SK-N-SH (cell line): ENCODE results near the gene RAB8B. TPM values are rescaled to one million over a fixed set of nuclear protein-coding genes. Genes with fewer than 3 reads are reported as not detected.

Source experiments
- CTCF ChIA-PET: fragments of 300-600, 350-600 bp; formaldehyde crosslinking; extraction: SDS; loops from one replicate; lab custom pipeline; 2021; lab: Yijun Ruan, JAX
- POLR2A ChIA-PET: fragments of 350-600 bp; sonication (Branson Sonifier 250); formaldehyde crosslinking; extraction: SDS; loops from one replicate; lab custom pipeline; 2020; ENCODE audit warnings: antibody characterized with exemption, inconsistent platforms; lab: Yijun Ruan, JAX
- DNase-seq: peaks from one replicate; pipeline ENCODE4 v3.0.0; 2012
- H2AFZ ChIP-seq: fragments of 200-600 bp; sonication (generic); 2 replicates; pipeline ENCODE4 v1.8.1; 2016; ENCODE audit warnings: antibody characterized with exemption, mild to moderate bottlenecking, low read depth
- H3F3A ChIP-seq: fragments of 200-600 bp; sonication (generic); replicated peaks from 2 replicates; pipeline ENCODE3; 2016; ENCODE audit warnings: antibody characterized with exemption, mild to moderate bottlenecking; ENCODE audit not compliant: insufficient read depth
- H3K27ac ChIP-seq, 2 experiments: fragments of 200-500 bp in 1 of 2; fragments of 200-600 bp in 1 of 2; sonication (Bioruptor generic) in 1 of 2; sonication (generic), shearing (Covaris generic) in 1 of 2; 2 replicates each; pipeline versions ENCODE4 v1.5.1 to v1.6.1; 2014 to 2016; ENCODE audit warnings: low read depth in 2 of 2, inconsistent platforms in 1 of 2, low read length in 1 of 2, mild to moderate bottlenecking in 1 of 2, mixed read lengths in 1 of 2
- H3K27me3 ChIP-seq: fragments of 200-600 bp; sonication (generic), shearing (Covaris generic); 2 replicates; pipeline ENCODE4 v1.6.1; 2016; ENCODE audit warnings: mixed run types; ENCODE audit not compliant: insufficient read depth
- H3K36me3 ChIP-seq, 2 experiments: fragments of 200-500 bp in 1 of 2; fragments of 200-600 bp in 1 of 2; sonication (Bioruptor generic) in 1 of 2; sonication (generic) in 1 of 2; replicated peaks in 1 of 2; 2 replicates each; pipeline versions ENCODE3 to v1.5.1; 2014 to 2016; ENCODE audit warnings: low read length in 1 of 2, mild to moderate bottlenecking in 1 of 2; ENCODE audit not compliant: insufficient read depth in 2 of 2, control insufficient read depth in 1 of 2
- H3K4me1 ChIP-seq, 2 experiments: fragments of 200-500 bp in 1 of 2; fragments of 200-600 bp in 1 of 2; sonication (Bioruptor generic) in 1 of 2; sonication (generic), shearing (Covaris generic) in 1 of 2; 2 replicates each; pipeline versions ENCODE4 v1.5.1 to v1.6.1; 2014 to 2016; ENCODE audit warnings: low read depth in 1 of 2, low read length in 1 of 2, mixed run types in 1 of 2; ENCODE audit not compliant: insufficient read depth in 2 of 2, control insufficient read depth in 1 of 2
- H3K4me2 ChIP-seq: fragments of 200-600 bp; sonication (generic), shearing (Covaris generic); 2 replicates; pipeline ENCODE4 v1.6.1; 2017; ENCODE audit warnings: mixed run types
- H3K4me3 ChIP-seq, 2 experiments: fragments of 200-500 bp in 1 of 2; fragments of 200-600 bp in 1 of 2; sonication (Bioruptor generic) in 1 of 2; sonication (generic), shearing (Covaris generic) in 1 of 2; 2 replicates each; pipeline versions ENCODE4 v1.5.1 to v1.8.1; 2014 to 2016; ENCODE audit warnings: low read depth in 2 of 2, inconsistent platforms in 1 of 2, low read length in 1 of 2, mild to moderate bottlenecking in 1 of 2, mixed read lengths in 1 of 2, moderate library complexity in 1 of 2
- H3K79me2 ChIP-seq: fragments of 200-600 bp; sonication (generic); 2 replicates; pipeline ENCODE4 v1.8.1; 2017; ENCODE audit warnings: mild to moderate bottlenecking; ENCODE audit not compliant: insufficient read depth
- H3K9ac ChIP-seq: fragments of 200-600 bp; sonication (generic); 2 replicates; pipeline ENCODE4 v1.6.1; 2017; ENCODE audit warnings: mixed run types
- H3K9me2 ChIP-seq: fragments of 200-600 bp; sonication (generic); 2 replicates; pipeline ENCODE4 v1.6.1; 2017; ENCODE audit warnings: mixed run types
- H3K9me3 ChIP-seq: fragments of 200-600 bp; sonication (generic); 2 replicates; pipeline ENCODE4 v1.6.1; 2017; ENCODE audit warnings: mixed run types, mild to moderate bottlenecking, moderate library complexity
- H4K20me1 ChIP-seq: fragments of 200-600 bp; sonication (generic); 2 replicates; pipeline ENCODE4 v1.6.1; 2017; ENCODE audit warnings: mild to moderate bottlenecking, mixed run types; ENCODE audit not compliant: insufficient read depth
- FOSL2 ChIP-seq: IDR thresholded peaks from 2 replicates; pipeline ENCODE4 v1.4.0; 2012; ENCODE audit warnings: low read depth, mild to moderate bottlenecking, moderate library complexity, borderline replicate concordance
- GABPA ChIP-seq: IDR thresholded peaks from 2 replicates; pipeline ENCODE4 v1.4.0; 2012; ENCODE audit warnings: low read depth, mild to moderate bottlenecking
- NRF1 ChIP-seq: IDR thresholded peaks from 2 replicates; pipeline ENCODE4 v1.6.1; 2012; ENCODE audit warnings: low read depth, mild to moderate bottlenecking, low read length
- RAD21 ChIP-seq: IDR thresholded peaks from 2 replicates; pipeline ENCODE4 v1.6.1; 2012; ENCODE audit warnings: mild to moderate bottlenecking, low read length
- RCOR1 ChIP-seq: fragments of 150-350 bp; IDR thresholded peaks from 2 replicates; pipeline ENCODE4 v1.6.1; 2017; ENCODE audit warnings: antibody characterized with exemption, low read length
- RFX5 ChIP-seq: IDR thresholded peaks from 2 replicates; pipeline ENCODE4 v1.6.1; 2012; ENCODE audit warnings: mild to moderate bottlenecking, improper control_type of control experiment, low read length
- TAF1 ChIP-seq: IDR thresholded peaks from 2 replicates; pipeline ENCODE4 v1.6.1; 2012; ENCODE audit warnings: low read depth, mild to moderate bottlenecking, low read length, moderate library complexity, borderline replicate concordance
- USF1 ChIP-seq: IDR thresholded peaks from 2 replicates; pipeline ENCODE4 v1.4.0; 2012; ENCODE audit warnings: low read depth, borderline replicate concordance
- ZBTB33 ChIP-seq: IDR thresholded peaks from 2 replicates; pipeline ENCODE4 v1.4.0; 2012; ENCODE audit warnings: low read depth, borderline replicate concordance
- WGBS: methylation state at CpG from one replicate; pipeline ENCODE4 v1.1.6; 2017; ENCODE audit warnings: low lambda C conversion rate; 5-methylcytosine and 5-hydroxymethylcytosine counted together
- polyA plus RNA-seq, 3 experiments: library from polyadenylated mRNA; depleted of rRNA; stranded (reverse); fragments of >200 nt; gene quantifications; 2 replicates each; pipeline ENCODE4 v1.2.3, GENCODE V29; 2012

Gene RAB8B
- polyA plus RNA-seq, 1 of the 3 experiments (the other 2 are of a cell fraction): 5.4 TPM

- no peak for TF ChIP-seq ZBTB33
- no peak for TF ChIP-seq USF1
- TF ChIP-seq FOSL2: no peak
These were observed 44.0 kb upstream of the RAB8B start (continued) for GRCh38 chr15:63145426-63145825.

- DNase-seq: no peak
- H3K36me3 ChIP-seq: peaks cover 3 to 68% of the 10 kb centered on the region in 2 experiments
- no peak overlapping the region for H3K4me2 ChIP-seq
- no peak overlapping the region for H3K27ac ChIP-seq
- WGBS: 94% methylated on average over 3 of the region's 3 CpGs
- H4K20me1 ChIP-seq: peaks cover 5% of the 10 kb centered on the region; the same call in 1 of the 2 replicates
- no peak overlapping the region for H3K4me3 ChIP-seq
- CTCF ChIA-PET: interaction anchor here (0.8 kb wide), 1 partner anchor 9 kb away, joined by 3 read pairs; no protein-coding TSS in a partner anchor
- peaks cover 23% of the 10 kb centered on the region; the same call in 1 of the 2 replicates for H3K79me2 ChIP-seq
- H3K27me3 ChIP-seq: no peaks in the 10 kb centered on the region
- no peak overlapping the region for H2AFZ ChIP-seq
- POLR2A ChIA-PET: interaction anchor here (1.4 to 1.7 kb wide), 2 partner anchors 11 to 12 kb away, joined by 3 to 6 read pairs; partner anchors contain the start of gene RPS27L
- H3K4me1 ChIP-seq: no peaks in the 10 kb centered on the region
- H3K9me3 ChIP-seq: no peaks in the 10 kb centered on the region
- TF ChIP-seq NRF1 (no peak), RAD21 (peak; percentile 27)
- H3K9ac ChIP-seq: no peak overlapping the region
- H3F3A ChIP-seq: peaks cover 44% of the 10 kb centered on the region
- H3K9me2 ChIP-seq: no peaks in the 10 kb centered on the region
These were observed 42.7 kb upstream of the RAB8B start for GRCh38 chr15:63146684-63147083.

DNA sequence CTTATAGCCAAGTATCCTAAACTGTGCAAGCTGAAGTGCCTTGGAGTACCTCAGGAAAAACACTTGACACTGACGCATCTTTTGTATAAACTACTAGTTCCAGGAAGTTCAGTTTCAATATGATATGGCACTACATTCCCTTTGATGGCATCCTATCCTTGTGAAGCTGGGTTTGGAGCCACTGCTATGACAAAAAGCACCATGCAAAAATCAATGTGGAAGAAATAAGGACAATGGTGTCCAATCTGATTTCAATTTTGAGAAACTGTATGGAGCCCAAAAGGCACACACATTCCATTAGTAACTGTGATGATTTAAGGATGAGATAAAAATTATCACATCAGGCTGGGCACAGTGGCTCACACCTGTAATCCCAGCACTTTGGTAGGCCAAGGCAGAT is 37.7 kb upstream of the RAB8B start:
- H3K36me3 ChIP-seq: peaks cover 26 to 77% of the 10 kb centered on the region in 2 experiments
- peaks cover 59% of the 10 kb centered on the region for H3F3A ChIP-seq
- no peak for DNase-seq
- peaks cover 70% of the 10 kb centered on the region for H3K79me2 ChIP-seq
- no peaks in the 10 kb centered on the region for H3K27me3 ChIP-seq
- no peak overlapping the region for H3K4me3 ChIP-seq
- no peak overlapping the region for H3K4me2 ChIP-seq
- CTCF ChIA-PET: no interaction called here
- no peak overlapping the region for H2AFZ ChIP-seq
- POLR2A ChIA-PET: no interaction called here
- peak overlapping the region in 1 of 2 experiments; percentile 66; a peak in 2 of 4 replicates for H3K27ac ChIP-seq
- H3K9ac ChIP-seq: no peak overlapping the region
- TF ChIP-seq GABPA: no peak
- no peak for TF ChIP-seq TAF1
- no peak for TF ChIP-seq RFX5
- no peak for TF ChIP-seq RCOR1
- H4K20me1 ChIP-seq: peaks cover 28% of the 10 kb centered on the region
- peaks cover 3 to 8% of the 10 kb centered on the region in 2 experiments; a peak in 1 of 4 replicates for H3K4me1 ChIP-seq
- H3K9me3 ChIP-seq: no peaks in the 10 kb centered on the region
- no peaks in the 10 kb centered on the region for H3K9me2 ChIP-seq
- 94% methylated on average over 1 of the region's 1 CpG for WGBS
